ENCODE results near the gene TMTC1.
A peak's percentile ranks its signal among the peaks of the same experiment; 100 is the strongest.

The TMTC1 gene

GRCh38 chr12:29463198-29463597, 320.5 kb downstream of the TMTC1 start:
- no peak overlapping the region for H4K91ac ChIP-seq (ENCODE audit: low read depth, low read length)
- H3K79me1 ChIP-seq (ENCODE audit: low read length): no peaks in the 10 kb centered on the region
- no peak overlapping the region for H2AFZ ChIP-seq (ENCODE audit: insufficient read depth, low read length, poor library complexity)
- no peak overlapping the region for H2BK120ac ChIP-seq (ENCODE audit: insufficient read depth, low read length, poor library complexity)
- WGBS (ENCODE audit: extremely low coverage, insufficient coverage, insufficient read length): no CpG with 5 or more reads among the region's 4 CpGs
- H3K14ac ChIP-seq (ENCODE audit: low read length): no peak overlapping the region
- no peaks in the 10 kb centered on the region for H3K27me3 ChIP-seq (ENCODE audit: insufficient read depth, low read length)
- no peak overlapping the region for H2BK12ac ChIP-seq (ENCODE audit: low read length)
- H3K27ac ChIP-seq (ENCODE audit: low read depth, low read length): no peak overlapping the region
- H2BK5ac ChIP-seq (ENCODE audit: low read depth, low read length, poor library complexity): no peak overlapping the region
- no peaks in the 10 kb centered on the region for H3K9me3 ChIP-seq (ENCODE audit: insufficient read depth, low read depth, low read length)
- H3K9ac ChIP-seq (ENCODE audit: low read length): no peak overlapping the region
- peak overlapping the region; percentile 7 for H3K23ac ChIP-seq (ENCODE audit: low read length)
- H3K36me3 ChIP-seq (ENCODE audit: control insufficient read depth in 1 of 2, insufficient read depth in 2 of 2, low read length in 2 of 2): no peaks in the 10 kb centered on the region
- H3K4me3 ChIP-seq (ENCODE audit: low read depth, low read length): no peak overlapping the region
- no peak overlapping the region for H3K4me2 ChIP-seq (ENCODE audit: low read length)
- no peaks in the 10 kb centered on the region for H3K79me2 ChIP-seq (ENCODE audit: control insufficient read depth, insufficient read depth, low read length, poor library complexity)
- no peak overlapping the region for H4K12ac ChIP-seq (ENCODE audit: low read depth, low read length)
- H2AK5ac ChIP-seq (ENCODE audit: low read length): no peak overlapping the region
- H3K18ac ChIP-seq (ENCODE audit: low read length): no peak overlapping the region
- H3K4me1 ChIP-seq (ENCODE audit: control insufficient read depth in 1 of 2, insufficient read depth in 2 of 2, low read length in 2 of 2): no peaks in the 10 kb centered on the region
- H4K8ac ChIP-seq (ENCODE audit: low read depth, low read length): no peak overlapping the region
- DNase-seq: no peak
- H3K4ac ChIP-seq (ENCODE audit: low read depth, low read length): no peak overlapping the region

- H3K4me1 ChIP-seq (ENCODE audit: control insufficient read depth in 1 of 2, insufficient read depth in 2 of 2, low read length in 2 of 2): no peaks in the 10 kb centered on the region
- H3K23ac ChIP-seq (ENCODE audit: low read length): no peak overlapping the region
- no peak overlapping the region for H3K18ac ChIP-seq (ENCODE audit: low read length)
- H2BK12ac ChIP-seq (ENCODE audit: low read length): no peak overlapping the region
- H3K79me1 ChIP-seq (ENCODE audit: low read length): no peaks in the 10 kb centered on the region
- no peak overlapping the region for H4K91ac ChIP-seq (ENCODE audit: low read depth, low read length)
- H2BK5ac ChIP-seq (ENCODE audit: low read depth, low read length, poor library complexity): no peak overlapping the region
- H3K9ac ChIP-seq (ENCODE audit: low read length): no peak overlapping the region
- H4K8ac ChIP-seq (ENCODE audit: low read depth, low read length): no peak overlapping the region
- no peak overlapping the region for H3K4me2 ChIP-seq (ENCODE audit: low read length)
- H3K14ac ChIP-seq (ENCODE audit: low read length): no peak overlapping the region
- H2BK120ac ChIP-seq (ENCODE audit: insufficient read depth, low read length, poor library complexity): no peak overlapping the region
- H3K36me3 ChIP-seq (ENCODE audit: control insufficient read depth in 1 of 2, insufficient read depth in 2 of 2, low read length in 2 of 2): no peaks in the 10 kb centered on the region
- WGBS (ENCODE audit: extremely low coverage, insufficient coverage, insufficient read length): no CpG with 5 or more reads among the region's 2 CpGs
- no peaks in the 10 kb centered on the region for H3K79me2 ChIP-seq (ENCODE audit: control insufficient read depth, insufficient read depth, low read length, poor library complexity)
- H3K4me3 ChIP-seq (ENCODE audit: low read depth, low read length): no peak overlapping the region
- H3K9me3 ChIP-seq (ENCODE audit: insufficient read depth, low read depth, low read length): no peaks in the 10 kb centered on the region
- no peak for DNase-seq
- no peaks in the 10 kb centered on the region for H3K27me3 ChIP-seq (ENCODE audit: insufficient read depth, low read length)
- no peak overlapping the region for H2AFZ ChIP-seq (ENCODE audit: insufficient read depth, low read length, poor library complexity)
- no peak overlapping the region for H3K27ac ChIP-seq (ENCODE audit: low read depth, low read length)
- no peak overlapping the region for H4K12ac ChIP-seq (ENCODE audit: low read depth, low read length)
- H2AK5ac ChIP-seq (ENCODE audit: low read length): no peak overlapping the region
- no peak overlapping the region for H3K4ac ChIP-seq (ENCODE audit: low read depth, low read length)
Measured at GRCh38 chr12:29460082-29460481, 323.7 kb downstream of the TMTC1 start.

DNA sequence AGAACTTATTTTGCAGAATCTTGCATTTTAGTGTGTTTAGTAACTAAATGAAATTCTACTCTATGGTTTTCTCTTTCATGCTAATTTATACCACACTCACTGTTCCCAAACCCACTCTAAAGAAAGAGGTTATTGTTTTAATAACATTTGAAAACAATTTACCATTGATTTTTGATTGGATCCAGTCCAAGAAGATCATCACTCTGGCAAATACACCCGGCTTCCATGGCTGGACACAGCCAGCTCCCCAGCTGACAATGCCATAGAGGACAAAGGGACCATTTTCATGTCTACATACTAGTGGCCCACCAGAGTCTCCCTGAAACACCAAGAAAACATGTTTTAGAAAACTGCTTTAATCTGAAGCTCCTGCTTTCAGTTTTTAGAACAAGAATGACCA, 328.7 kb downstream of the TMTC1 start:
- no peak overlapping the region for H3K4me3 ChIP-seq (ENCODE audit: low read depth, low read length)
- no peak overlapping the region for H3K4me2 ChIP-seq (ENCODE audit: low read length)
- WGBS (ENCODE audit: extremely low coverage, insufficient coverage, insufficient read length): no CpG with 5 or more reads among the region's 1 CpG
- no peak for DNase-seq
- H2BK12ac ChIP-seq (ENCODE audit: low read length): no peak overlapping the region
- H3K36me3 ChIP-seq (ENCODE audit: control insufficient read depth in 1 of 2, insufficient read depth in 2 of 2, low read length in 2 of 2): no peaks in the 10 kb centered on the region
- H2AFZ ChIP-seq (ENCODE audit: insufficient read depth, low read length, poor library complexity): no peak overlapping the region
- H4K12ac ChIP-seq (ENCODE audit: low read depth, low read length): no peak overlapping the region
- H3K79me2 ChIP-seq (ENCODE audit: control insufficient read depth, insufficient read depth, low read length, poor library complexity): no peaks in the 10 kb centered on the region
- no peaks in the 10 kb centered on the region for H3K4me1 ChIP-seq (ENCODE audit: control insufficient read depth in 1 of 2, insufficient read depth in 2 of 2, low read length in 2 of 2)
- H4K8ac ChIP-seq (ENCODE audit: low read depth, low read length): no peak overlapping the region
- H3K4ac ChIP-seq (ENCODE audit: low read depth, low read length): no peak overlapping the region
- H3K9me3 ChIP-seq (ENCODE audit: insufficient read depth, low read depth, low read length): no peaks in the 10 kb centered on the region
- no peak overlapping the region for H4K91ac ChIP-seq (ENCODE audit: low read depth, low read length)
- H2BK120ac ChIP-seq (ENCODE audit: insufficient read depth, low read length, poor library complexity): no peak overlapping the region
- H3K14ac ChIP-seq (ENCODE audit: low read length): no peak overlapping the region
- no peaks in the 10 kb centered on the region for H3K79me1 ChIP-seq (ENCODE audit: low read length)
- no peak overlapping the region for H3K23ac ChIP-seq (ENCODE audit: low read length)
- no peak overlapping the region for H3K27ac ChIP-seq (ENCODE audit: low read depth, low read length)
- H2BK5ac ChIP-seq (ENCODE audit: low read depth, low read length, poor library complexity): no peak overlapping the region
- H3K9ac ChIP-seq (ENCODE audit: low read length): no peak overlapping the region
- no peaks in the 10 kb centered on the region for H3K27me3 ChIP-seq (ENCODE audit: insufficient read depth, low read length)
- H2AK5ac ChIP-seq (ENCODE audit: low read length): no peak overlapping the region
- H3K18ac ChIP-seq (ENCODE audit: low read length): no peak overlapping the region

DNA sequence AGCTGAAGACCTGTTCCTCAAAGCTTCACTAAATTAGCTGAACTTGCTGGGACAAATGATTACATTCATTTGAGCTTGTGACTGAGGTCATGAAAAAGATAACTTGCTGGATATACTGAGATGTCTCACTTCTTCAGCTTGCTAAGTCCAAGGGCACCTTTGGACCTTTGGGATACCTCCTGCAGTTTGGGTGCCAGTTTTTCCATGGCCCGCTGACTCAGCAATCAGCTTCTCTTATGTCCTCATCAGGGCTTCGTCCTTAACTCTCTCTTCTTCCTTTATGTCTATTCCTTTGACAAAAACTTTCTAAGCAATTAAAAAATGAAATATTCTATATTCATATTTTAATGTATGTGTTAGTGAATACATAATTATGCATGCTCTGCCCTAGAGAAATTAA, 331.9 kb downstream of the TMTC1 start:
- no peak for DNase-seq
- H3K9ac ChIP-seq (ENCODE audit: low read length): no peak overlapping the region
- no peaks in the 10 kb centered on the region for H3K27me3 ChIP-seq (ENCODE audit: insufficient read depth, low read length)
- H3K79me1 ChIP-seq (ENCODE audit: low read length): no peaks in the 10 kb centered on the region
- H3K23ac ChIP-seq (ENCODE audit: low read length): no peak overlapping the region
- H3K36me3 ChIP-seq (ENCODE audit: control insufficient read depth in 1 of 2, insufficient read depth in 2 of 2, low read length in 2 of 2): no peaks in the 10 kb centered on the region
- H4K91ac ChIP-seq (ENCODE audit: low read depth, low read length): no peak overlapping the region
- H4K12ac ChIP-seq (ENCODE audit: low read depth, low read length): no peak overlapping the region
- no peak overlapping the region for H3K27ac ChIP-seq (ENCODE audit: low read depth, low read length)
- no peak overlapping the region for H3K4ac ChIP-seq (ENCODE audit: low read depth, low read length)
- no peak overlapping the region for H3K4me2 ChIP-seq (ENCODE audit: low read length)
- no CpG with 5 or more reads among the region's 2 CpGs for WGBS (ENCODE audit: extremely low coverage, insufficient coverage, insufficient read length)
- H3K4me3 ChIP-seq (ENCODE audit: low read depth, low read length): no peak overlapping the region
- H3K9me3 ChIP-seq (ENCODE audit: insufficient read depth, low read depth, low read length): no peaks in the 10 kb centered on the region
- H2BK120ac ChIP-seq (ENCODE audit: insufficient read depth, low read length, poor library complexity): no peak overlapping the region
- H3K79me2 ChIP-seq (ENCODE audit: control insufficient read depth, insufficient read depth, low read length, poor library complexity): no peaks in the 10 kb centered on the region
- H3K4me1 ChIP-seq (ENCODE audit: control insufficient read depth in 1 of 2, insufficient read depth in 2 of 2, low read length in 2 of 2): no peaks in the 10 kb centered on the region
- no peak overlapping the region for H2BK5ac ChIP-seq (ENCODE audit: low read depth, low read length, poor library complexity)
- H3K14ac ChIP-seq (ENCODE audit: low read length): no peak overlapping the region
- H2AK5ac ChIP-seq (ENCODE audit: low read length): no peak overlapping the region
- H4K8ac ChIP-seq (ENCODE audit: low read depth, low read length): no peak overlapping the region
- no peak overlapping the region for H3K18ac ChIP-seq (ENCODE audit: low read length)
- H2AFZ ChIP-seq (ENCODE audit: insufficient read depth, low read length, poor library complexity): no peak overlapping the region
- H2BK12ac ChIP-seq (ENCODE audit: low read length): no peak overlapping the region

All from trophoblast cell (in vitro differentiated cells and primary cell).